IMR-90 (cell line): ENCODE measurements around the gene FNDC3B. TPM values are rescaled to one million over a fixed set of nuclear protein-coding genes. Genes with fewer than 3 reads are reported as not detected.

Source experiments
- ATAC-seq: fragments of 200-7000 bp; cut with Tn5 transposase; 2 replicates; pipeline ENCODE4 v1.9.1; 2020; ENCODE audit warnings: low read depth, mild to moderate bottlenecking, moderate library complexity
- BruUV-seq: library from RNA; stranded (reverse); fragments of 400-500 nt; replicated peaks from 2 replicates; lab custom pipeline; 2021; lab: Mats Ljungman, UMichigan
- CTCF ChIA-PET: fragments of 300-600 bp; formaldehyde crosslinking; extraction: SDS; loops from one replicate; lab custom pipeline; 2021; ENCODE audit warnings: antibody characterized with exemption; lab: Yijun Ruan, JAX
- POLR2A ChIA-PET: fragments of 300-600 bp; sonication (Branson Sonifier 250); formaldehyde crosslinking; loops from one replicate; lab custom pipeline; 2022; ENCODE audit warnings: antibody characterized with exemption; ENCODE audit not compliant: unreplicated experiment; lab: Charles Lee
- DNase-seq: peaks from one replicate; pipeline ENCODE4 v3.0.0; 2013
- H2AFZ ChIP-seq: replicated peaks from 2 replicates; pipeline ENCODE3; 2013; ENCODE audit warnings: low read length, mild to moderate bottlenecking; ENCODE audit not compliant: poor library complexity
- H2AK5ac ChIP-seq: 2 replicates; pipeline ENCODE4 v1.6.1; 2013; ENCODE audit warnings: low read depth, low read length, inconsistent platforms
- H2AK9ac ChIP-seq: replicated peaks from 2 replicates; pipeline ENCODE3; 2013; ENCODE audit warnings: mild to moderate bottlenecking, low read depth, low read length, moderate library complexity; ENCODE audit not compliant: poor library complexity
- H2BK120ac ChIP-seq: 2 replicates; pipeline ENCODE4 v1.6.1; 2013; ENCODE audit warnings: low read depth, low read length, inconsistent platforms
- H2BK15ac ChIP-seq: 3 replicates; pipeline ENCODE4 v1.6.1; 2013; ENCODE audit warnings: low read depth, low read length, inconsistent platforms
- H2BK20ac ChIP-seq: 2 replicates; pipeline ENCODE4 v1.6.1; 2013; ENCODE audit warnings: low read depth, mild to moderate bottlenecking, inconsistent platforms, low read length, moderate library complexity
- H2BK5ac ChIP-seq: 2 replicates; pipeline ENCODE4 v1.6.1; 2013; ENCODE audit warnings: mild to moderate bottlenecking, low read depth, low read length, inconsistent platforms; ENCODE audit not compliant: poor library complexity, severe bottlenecking
- H3K14ac ChIP-seq: replicated peaks from 2 replicates; pipeline ENCODE4 v1.6.1; 2013; ENCODE audit warnings: low read depth, low read length, inconsistent platforms
- H3K18ac ChIP-seq: 2 replicates; pipeline ENCODE4 v1.6.1; 2013; ENCODE audit warnings: low read depth, low read length, control low read depth
- H3K23ac ChIP-seq: 2 replicates; pipeline ENCODE4 v1.6.1; 2013; ENCODE audit warnings: low read depth, low read length, inconsistent platforms
- H3K27ac ChIP-seq: 2 replicates; pipeline ENCODE4 v1.5.1; 2013; ENCODE audit warnings: mild to moderate bottlenecking, control low read depth, low read length; ENCODE audit not compliant: insufficient read depth
- H3K27me3 ChIP-seq: 2 replicates; pipeline ENCODE4 v1.6.1; 2013; ENCODE audit warnings: low read length; ENCODE audit not compliant: control insufficient read depth, insufficient read depth
- H3K36me3 ChIP-seq: 2 replicates; pipeline ENCODE4 v1.6.1; 2013; ENCODE audit warnings: low read length, mixed read lengths; ENCODE audit not compliant: control insufficient read depth, insufficient read depth
- H3K4ac ChIP-seq: 2 replicates; pipeline ENCODE4 v1.6.1; 2013; ENCODE audit warnings: low read depth, low read length, inconsistent platforms
- H3K4me1 ChIP-seq: 2 replicates; pipeline ENCODE4 v1.6.1; 2013; ENCODE audit warnings: low read length, mixed read lengths; ENCODE audit not compliant: control insufficient read depth, insufficient read depth
- H3K4me2 ChIP-seq: 2 replicates; pipeline ENCODE4 v1.6.1; 2013; ENCODE audit warnings: low read depth, mild to moderate bottlenecking, control low read depth, low read length, moderate library complexity
- H3K4me3 ChIP-seq: 2 replicates; pipeline ENCODE4 v1.5.1; 2013; ENCODE audit warnings: low read depth, mild to moderate bottlenecking, control low read depth, low read length, moderate library complexity; ENCODE audit not compliant: insufficient read depth
- H3K56ac ChIP-seq: 2 replicates; pipeline ENCODE4 v1.6.1; 2013; ENCODE audit warnings: low read length, inconsistent platforms; ENCODE audit not compliant: insufficient read depth; ENCODE audit errors: extremely low read depth
- H3K79me1 ChIP-seq, 2 experiments: 2 replicates each; pipeline ENCODE4 v1.6.1; 2013; ENCODE audit warnings: low read length in 2 of 2, inconsistent platforms in 1 of 2, low read depth in 1 of 2
- H3K9ac ChIP-seq: 2 replicates; pipeline ENCODE4 v1.6.1; 2013; ENCODE audit warnings: low read depth, low read length, control low read depth
- H3K9me1 ChIP-seq: 2 replicates; pipeline ENCODE4 v1.6.1; 2013; ENCODE audit warnings: low read length, inconsistent platforms; ENCODE audit not compliant: insufficient read depth
- H3K9me3 ChIP-seq: 2 replicates; pipeline ENCODE4 v1.6.1; 2013; ENCODE audit warnings: low read length; ENCODE audit not compliant: control insufficient read depth, insufficient read depth
- H4K20me1 ChIP-seq: 2 replicates; pipeline ENCODE4 v1.6.1; 2013; ENCODE audit warnings: low read length, inconsistent platforms; ENCODE audit not compliant: insufficient read depth
- H4K5ac ChIP-seq: 2 replicates; pipeline ENCODE4 v1.6.1; 2013; ENCODE audit warnings: mild to moderate bottlenecking, low read depth, low read length, control low read depth
- H4K8ac ChIP-seq, 2 experiments: 2 replicates each; pipeline ENCODE4 v1.6.1; 2013; ENCODE audit warnings: low read depth in 2 of 2, low read length in 2 of 2, control low read depth in 1 of 2, inconsistent platforms in 1 of 2
- H4K91ac ChIP-seq: 2 replicates; pipeline ENCODE4 v1.6.1; 2013; ENCODE audit warnings: low read depth, low read length, inconsistent platforms; ENCODE audit not compliant: insufficient read depth
- MXI1 ChIP-seq: IDR thresholded peaks from 2 replicates; pipeline ENCODE4 v1.6.1; 2012; ENCODE audit warnings: low read depth, mild to moderate bottlenecking, low read length, moderate library complexity, borderline replicate concordance
- WGBS, 2 experiments: methylation state at CpG; one replicate each; pipeline versions ENCODE4 v1.1.5 to v1.1.7; 2013; ENCODE audit warnings: missing lambda C conversion rate in 2 of 2; ENCODE audit not compliant: insufficient read length in 1 of 2; ENCODE audit errors: extremely low coverage in 2 of 2; 5-methylcytosine and 5-hydroxymethylcytosine counted together
- dilution Hi-C: fragments of 300-500 bp; cut with HindIII; formaldehyde crosslinking; loops from one replicate; pipeline ENCODE4 v1.14.3; 2018; ENCODE audit warnings: low sequenced_read_pairs; ENCODE audit not compliant: unreplicated experiment
- in situ Hi-C: fragments of 300-500 bp; cut with MboI; formaldehyde crosslinking; loops from 3 replicates; pipeline ENCODE4 v1.14.3; 2019; ENCODE audit warnings: low sequenced_read_pairs, inconsistent platforms, mixed read lengths
- intact Hi-C: fragments of 100-400 bp; cut with micrococcal nuclease; formaldehyde crosslinking; loops from 2 replicates; pipeline ENCODE4 v1.10.0; 2022
- polyA plus RNA-seq, 3 experiments: library from polyadenylated mRNA; depleted of rRNA; stranded (reverse); fragments of >200 nt; gene quantifications; 2 replicates each; pipeline ENCODE4 v1.2.3, GENCODE V29; 2012; ENCODE audit warnings: low replicate concordance in 1 of 3
- total RNA-seq: library from RNA; depleted of rRNA; stranded (reverse); fragments of >200 nt; gene quantifications from 2 replicates; pipeline ENCODE4 v1.2.3, GENCODE V29; 2012

The FNDC3B gene
- total and polyA plus RNA-seq, 2 of the 4 experiments (the other 2 are of a cell fraction) = 23.9 to 150 TPM

DNA sequence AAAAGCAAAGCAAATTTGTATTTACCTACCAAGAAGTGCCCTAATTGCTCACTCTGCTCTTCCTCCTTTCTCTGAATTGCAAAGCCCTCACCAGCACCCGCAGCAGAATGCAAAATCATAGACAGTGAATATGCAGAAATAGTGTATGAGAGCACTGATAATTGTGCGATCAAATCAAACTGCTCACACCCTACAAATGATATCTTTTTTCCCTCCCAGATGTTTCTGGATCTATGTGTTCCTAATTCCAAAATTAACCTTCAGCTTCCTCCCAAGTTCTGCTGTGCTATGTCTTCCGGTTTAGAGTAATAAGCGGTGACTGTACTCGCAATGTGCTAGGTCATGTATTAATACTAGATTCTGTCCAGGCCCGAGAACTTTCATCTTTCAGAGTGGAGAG lies 405.4 kb downstream of the FNDC3B start:
- H2AK9ac ChIP-seq = no peak overlapping the region
- H3K9me1 ChIP-seq = no peaks in the 10 kb centered on the region
- H4K8ac ChIP-seq = no peak overlapping the region
- peaks cover 17% of the 10 kb centered on the region for H3K9me3 ChIP-seq
- no peak overlapping the region for H3K4me3 ChIP-seq
- H4K5ac ChIP-seq = no peak overlapping the region
- H3K4me2 ChIP-seq = no peak overlapping the region
- no peak overlapping the region for H3K14ac ChIP-seq
- ChIA-PET POLR2A (no interaction called here), CTCF (no interaction called here)
- no peak for ATAC-seq
- no TSS peak for BruUV-seq
- intact Hi-C loops = no loop called here
- no peak overlapping the region for H4K91ac ChIP-seq
- H3K18ac ChIP-seq = no peak overlapping the region
- no peak overlapping the region for H3K27ac ChIP-seq
- H3K4me1 ChIP-seq = no peaks in the 10 kb centered on the region
- DNase-seq = no peak
- H2BK20ac ChIP-seq = no peak overlapping the region
- H2BK5ac ChIP-seq = no peak overlapping the region
- H2BK15ac ChIP-seq = no peak overlapping the region
- no peak for TF ChIP-seq MXI1
- H2BK120ac ChIP-seq = no peak overlapping the region
- in situ Hi-C loops = no loop called here
- H3K36me3 ChIP-seq = no peaks in the 10 kb centered on the region
- WGBS, 2 experiments = 50% methylated on average over 1 of the region's 6 CpGs; no CpG with 5 or more reads in 1 of the 2 experiments
- no peak overlapping the region for H3K9ac ChIP-seq
- no peak overlapping the region for H3K56ac ChIP-seq
- dilution Hi-C loops = no loop called here
- no peaks in the 10 kb centered on the region for H3K79me1 ChIP-seq
- H4K20me1 ChIP-seq = peaks cover 3% of the 10 kb centered on the region; the same call in 1 of the 2 replicates
- peaks cover 51% of the 10 kb centered on the region for H3K27me3 ChIP-seq
- H3K4ac ChIP-seq = no peak overlapping the region
- no peak overlapping the region for H3K23ac ChIP-seq
- no peak overlapping the region for H2AFZ ChIP-seq
- H2AK5ac ChIP-seq = no peak overlapping the region
